Uterus (tissue), 4 donors: ENCODE measurements around the gene CMTM8. TPM values are rescaled to one million over a fixed set of nuclear protein-coding genes. Genes with fewer than 3 reads are reported as not detected.

Source experiments
- DNase-seq, 2 donors: peaks; one replicate each; pipeline ENCODE4 v3.0.0-alpha.2; 2019 to 2020
- H3K27ac ChIP-seq, 2 donors: fragments of 200-600 bp; sonication (generic); 1 replicate in 1 of 2; 2 replicates in 1 of 2; pipeline ENCODE4 v1.5.1; 2016 to 2018
- H3K27me3 ChIP-seq, 2 donors: fragments of 200-600 bp; sonication (generic); one replicate each; pipeline ENCODE4 v1.5.1; 2018 to 2019; ENCODE audit warnings: control low read depth in 1 of 2
- H3K36me3 ChIP-seq, 2 donors: fragments of 200-600 bp; sonication (generic); one replicate each; pipeline ENCODE4 v1.5.1; 2019; ENCODE audit warnings: control low read depth in 1 of 2
- H3K4me1 ChIP-seq, 2 donors: fragments of 200-600 bp; sonication (generic); one replicate each; pipeline ENCODE4 v1.5.1; 2018 to 2019; ENCODE audit warnings: control low read depth in 1 of 2
- H3K4me3 ChIP-seq, 2 donors: fragments of 200-600 bp; sonication (generic); 1 replicate in 1 of 2; 2 replicates in 1 of 2; pipeline ENCODE4 v1.5.1; 2018 to 2019; ENCODE audit warnings: mild to moderate bottlenecking in 1 of 2
- H3K9me3 ChIP-seq, 2 donors: fragments of 200-600 bp; sonication (generic); one replicate each; pipeline ENCODE4 v1.5.1; 2019; ENCODE audit warnings: control low read depth in 1 of 2
- POLR2A ChIP-seq, 2 donors: fragments of 450-650 bp; IDR thresholded peaks; one replicate each; pipeline ENCODE4 v1.6.1; 2016; ENCODE audit warnings: antibody characterized with exemption in 2 of 2, mild to moderate bottlenecking in 1 of 2, moderate library complexity in 1 of 2
- intact Hi-C: fragments of 100-400 bp; cut with DNase I; formaldehyde crosslinking; loops from one replicate; pipeline ENCODE4 v1.15.1; 2023; ENCODE audit warnings: low total_unique reads
- total RNA-seq, 4 donors: library from RNA; depleted of rRNA in 3 of 4; stranded (reverse); fragments of >200 nt in 3 of 4; gene quantifications; one replicate each; pipeline versions ENCODE4 v1.1.0 to v1.2.4, GENCODE V29; 2014 to 2023
- TF ChIP-seq, protein P1 (sequence below), 4 experiments: fragments of 200-600 bp in 2 of 4; fragments of 450-650 bp in 2 of 4; sonication (generic) in 2 of 4; IDR thresholded peaks; one replicate each; pipeline ENCODE4 v1.5.1; 2016 to 2019; ENCODE audit warnings: antibody characterized with exemption in 4 of 4, mild to moderate bottlenecking in 2 of 4, moderate library complexity in 1 of 4
- donor health status: DM: yes; HTN: yes; CAD: no.

The CMTM8 gene
- total RNA-seq, 4 donors from 2014 or later, result 1.5 to 4.7 (median 2.5) TPM

DNA sequence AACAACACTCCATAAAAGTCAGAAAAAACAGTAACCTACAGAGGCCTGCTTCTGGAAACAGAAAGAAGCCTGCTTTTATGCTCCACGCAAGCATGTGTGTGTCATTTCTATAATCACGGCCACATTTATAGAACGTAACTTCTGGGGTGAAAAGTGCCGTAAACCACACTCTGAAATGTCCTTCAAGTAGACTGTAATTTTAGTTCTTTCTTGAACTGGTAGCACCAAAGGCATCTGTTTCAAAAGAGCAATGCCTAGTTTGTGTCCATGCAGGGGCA is 133.7 kb downstream of the CMTM8 start:
- Histone ChIP-seq H3K27me3 (no peaks in the 10 kb centered on the region), H3K9me3 (no peaks in the 10 kb centered on the region), H3K4me1 (no peaks in the 10 kb centered on the region), H3K4me3 (no peak overlapping the region), H3K36me3 (no peaks in the 10 kb centered on the region), H3K27ac (no peak overlapping the region)
- no peak for TF ChIP-seq POLR2A (IDR thresholded peaks at IDR 0.05)
- TF ChIP-seq, protein P1, sequence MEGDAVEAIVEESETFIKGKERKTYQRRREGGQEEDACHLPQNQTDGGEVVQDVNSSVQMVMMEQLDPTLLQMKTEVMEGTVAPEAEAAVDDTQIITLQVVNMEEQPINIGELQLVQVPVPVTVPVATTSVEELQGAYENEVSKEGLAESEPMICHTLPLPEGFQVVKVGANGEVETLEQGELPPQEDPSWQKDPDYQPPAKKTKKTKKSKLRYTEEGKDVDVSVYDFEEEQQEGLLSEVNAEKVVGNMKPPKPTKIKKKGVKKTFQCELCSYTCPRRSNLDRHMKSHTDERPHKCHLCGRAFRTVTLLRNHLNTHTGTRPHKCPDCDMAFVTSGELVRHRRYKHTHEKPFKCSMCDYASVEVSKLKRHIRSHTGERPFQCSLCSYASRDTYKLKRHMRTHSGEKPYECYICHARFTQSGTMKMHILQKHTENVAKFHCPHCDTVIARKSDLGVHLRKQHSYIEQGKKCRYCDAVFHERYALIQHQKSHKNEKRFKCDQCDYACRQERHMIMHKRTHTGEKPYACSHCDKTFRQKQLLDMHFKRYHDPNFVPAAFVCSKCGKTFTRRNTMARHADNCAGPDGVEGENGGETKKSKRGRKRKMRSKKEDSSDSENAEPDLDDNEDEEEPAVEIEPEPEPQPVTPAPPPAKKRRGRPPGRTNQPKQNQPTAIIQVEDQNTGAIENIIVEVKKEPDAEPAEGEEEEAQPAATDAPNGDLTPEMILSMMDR (IDR thresholded peaks at IDR 0.05), result no peak
- intact Hi-C loops, result no loop called here
- DNase-seq, result no peak

DNA sequence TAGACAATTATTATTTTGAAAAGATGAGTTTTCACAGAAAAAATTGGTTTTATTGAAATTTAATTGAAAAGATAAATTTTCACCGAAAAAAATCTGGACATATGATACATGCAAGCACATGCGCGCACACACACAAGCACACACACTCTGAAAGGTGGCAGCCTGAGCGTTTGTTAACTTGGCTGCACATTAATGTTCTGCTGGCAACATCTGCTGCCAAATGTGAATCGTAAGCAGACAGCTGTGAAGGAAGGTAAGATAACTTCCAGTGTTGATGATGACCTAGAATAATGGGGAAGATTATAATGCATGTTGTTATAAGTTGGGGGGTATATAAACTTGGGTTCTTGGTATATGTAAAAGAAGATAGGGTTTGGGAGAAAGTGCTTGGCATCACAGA is 134.8 kb downstream of the CMTM8 start:
- no peak overlapping the region for H3K27ac ChIP-seq
- no peak overlapping the region for H3K4me3 ChIP-seq
- no peaks in the 10 kb centered on the region for H3K27me3 ChIP-seq
- no peaks in the 10 kb centered on the region for H3K4me1 ChIP-seq
- H3K9me3 ChIP-seq, result no peaks in the 10 kb centered on the region
- H3K36me3 ChIP-seq, result no peaks in the 10 kb centered on the region
- intact Hi-C loops, result no loop called here
- TF ChIP-seq POLR2A (IDR thresholded peaks at IDR 0.05), result no peak
- TF ChIP-seq, protein P1 (IDR thresholded peaks at IDR 0.05), result no peak
- DNase-seq, result no peak

DNA sequence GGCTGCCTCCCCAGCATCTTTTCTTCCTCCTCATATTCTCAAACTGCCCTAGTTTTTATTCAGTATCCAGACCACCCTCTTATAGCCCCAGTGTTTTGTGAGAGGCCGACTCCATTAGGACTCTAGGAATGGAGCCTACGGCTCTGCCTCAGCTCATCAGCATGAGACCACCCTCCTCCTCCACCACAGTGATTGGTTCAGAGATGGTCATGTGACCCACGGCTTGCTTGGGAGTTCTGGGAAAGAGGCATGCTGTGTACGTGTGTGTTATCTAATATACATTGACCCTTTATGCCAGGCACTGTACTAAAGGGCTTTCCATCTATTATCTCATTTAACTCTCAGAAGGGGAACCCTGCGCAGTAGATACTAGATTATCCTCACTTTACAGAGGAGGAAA is 135.4 kb downstream of the CMTM8 start:
- H3K9me3 ChIP-seq, result no peaks in the 10 kb centered on the region
- H3K27me3 ChIP-seq, result no peaks in the 10 kb centered on the region
- no peaks in the 10 kb centered on the region for H3K4me1 ChIP-seq
- H3K27ac ChIP-seq, result no peak overlapping the region
- TF ChIP-seq, protein P1 (IDR thresholded peaks at IDR 0.05), result no peak
- no peak for TF ChIP-seq POLR2A (IDR thresholded peaks at IDR 0.05)
- intact Hi-C loops, result no loop called here
- H3K4me3 ChIP-seq, result no peak overlapping the region
- no peaks in the 10 kb centered on the region for H3K36me3 ChIP-seq
- no peak for DNase-seq

DNA sequence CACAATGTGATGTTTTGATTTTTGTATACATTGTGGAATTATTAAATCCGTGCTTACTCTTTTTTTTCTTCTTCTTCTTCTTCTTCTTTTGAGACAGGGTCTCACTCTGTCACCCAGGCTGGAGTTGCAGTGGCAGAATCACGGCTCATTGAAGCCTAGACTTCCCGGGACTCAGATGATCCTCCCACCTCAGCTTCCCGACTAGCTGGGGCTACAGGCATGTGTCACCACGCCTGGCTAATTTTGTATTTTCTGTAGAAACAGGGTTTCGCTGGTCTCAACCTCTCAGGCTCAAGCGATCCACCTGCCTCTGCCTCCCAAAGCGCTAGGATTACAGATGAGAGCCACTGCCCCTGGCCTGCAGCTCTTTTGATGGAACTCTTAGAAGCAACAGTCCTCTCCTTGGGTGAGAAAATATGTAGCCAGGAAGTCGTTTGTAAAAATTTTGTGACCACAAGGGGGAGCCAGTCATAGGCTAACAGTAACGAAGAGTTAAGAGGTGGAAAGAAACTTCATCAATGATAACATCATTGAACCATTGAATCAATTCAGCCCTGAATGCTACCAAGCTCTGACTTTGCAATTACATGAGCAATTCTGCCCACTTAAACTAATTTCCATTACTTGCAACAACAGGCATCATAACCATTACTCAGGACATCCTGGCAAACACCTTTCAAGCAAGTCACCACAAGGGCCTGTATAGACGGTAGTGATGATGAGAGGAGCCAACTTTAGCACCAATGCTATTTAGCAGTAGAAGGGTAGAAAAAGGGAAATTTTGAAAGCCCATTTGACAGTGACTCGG is 136.5 kb downstream of the CMTM8 start:
- Histone ChIP-seq H3K4me3 (no peak overlapping the region), H3K27ac (no peak overlapping the region), H3K27me3 (no peaks in the 10 kb centered on the region), H3K36me3 (no peaks in the 10 kb centered on the region), H3K9me3 (no peaks in the 10 kb centered on the region), H3K4me1 (no peaks in the 10 kb centered on the region)
- DNase-seq, result peak; percentile 22 to 65
- intact Hi-C loops, result loop anchor here (5.0 kb wide), 1 partner anchor 92 kb away; no protein-coding TSS in a partner anchor
- TF ChIP-seq, protein P1 (IDR thresholded peaks at IDR 0.05), result peak; percentile 64 to 67 (median 65)
- no peak for TF ChIP-seq POLR2A (IDR thresholded peaks at IDR 0.05)

DNA sequence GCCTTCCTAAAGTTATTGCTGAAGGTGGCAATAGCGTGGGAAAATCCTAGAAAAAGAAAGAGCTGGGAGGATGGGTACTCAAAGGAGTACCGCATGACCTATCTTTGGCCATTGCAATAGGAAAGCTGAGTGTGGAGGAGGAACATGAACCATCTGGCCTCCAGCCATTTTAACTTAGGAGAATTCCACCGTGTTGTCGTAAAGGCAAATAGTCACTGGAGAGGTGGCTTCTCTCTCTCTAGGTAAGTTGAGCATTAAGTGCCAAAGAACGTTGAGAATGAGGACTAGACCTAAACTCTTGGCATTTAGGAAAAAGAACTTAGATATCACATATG is 137.1 kb downstream of the CMTM8 start:
- no peak overlapping the region for H3K4me3 ChIP-seq
- no peaks in the 10 kb centered on the region for H3K4me1 ChIP-seq
- intact Hi-C loops, result loop anchor here (5.0 kb wide), 1 partner anchor 92 kb away; no protein-coding TSS in a partner anchor
- DNase-seq, result no peak
- H3K27ac ChIP-seq, result no peak overlapping the region
- TF ChIP-seq, protein P1 (IDR thresholded peaks at IDR 0.05), result no peak
- TF ChIP-seq POLR2A (IDR thresholded peaks at IDR 0.05), result no peak
- no peaks in the 10 kb centered on the region for H3K9me3 ChIP-seq
- H3K36me3 ChIP-seq, result no peaks in the 10 kb centered on the region
- H3K27me3 ChIP-seq, result no peaks in the 10 kb centered on the region
